SJSA1 (cell line): ENCODE results near the gene HS3ST2. TPM values are rescaled to one million over a fixed set of nuclear protein-coding genes. Genes with fewer than 3 reads are reported as not detected.

Source experiments
- DNase-seq, 2 experiments: peaks; one replicate each; pipeline ENCODE4 v3.0.0-alpha.2; 2015 to 2020; ENCODE audit warnings: low spot score in 2 of 2, low read depth in 1 of 2
- H3K27ac ChIP-seq: fragments of 250-450 bp; sonication (Bioruptor Pico); 2 replicates; pipeline ENCODE4 v1.5.1; 2020; ENCODE audit warnings: mild to moderate bottlenecking, moderate library complexity
- H3K27me3 ChIP-seq: fragments of 250-450 bp; sonication (Bioruptor Pico); replicated peaks from 2 replicates; pipeline ENCODE4 v1.5.1; 2020; ENCODE audit warnings: mild to moderate bottlenecking, moderate library complexity
- H3K36me3 ChIP-seq: fragments of 250-450 bp; sonication (Bioruptor Pico); 2 replicates; pipeline ENCODE4 v1.5.1; 2020; ENCODE audit warnings: mild to moderate bottlenecking
- H3K4me1 ChIP-seq: fragments of 250-450 bp; sonication (Bioruptor Pico); replicated peaks from 2 replicates; pipeline ENCODE4 v1.6.1; 2021; ENCODE audit warnings: mild to moderate bottlenecking
- H3K4me3 ChIP-seq: fragments of 250-450 bp; sonication (Bioruptor Pico); 2 replicates; pipeline ENCODE4 v1.5.1; 2020; ENCODE audit warnings: mild to moderate bottlenecking
- H3K9me3 ChIP-seq: fragments of 250-450 bp; sonication (Bioruptor Pico); replicated peaks from 2 replicates; pipeline ENCODE4 v1.5.1; 2020; ENCODE audit warnings: mild to moderate bottlenecking
- total RNA-seq: library from RNA; depleted of rRNA; stranded (reverse); fragments of >200 nt; shearing (Covaris generic); gene quantifications from 2 replicates; pipeline ENCODE4 v1.2.3, GENCODE V29; 2014; rRNA removed

HS3ST2 gene
- not detected in 2 replicates for total RNA-seq

DNA sequence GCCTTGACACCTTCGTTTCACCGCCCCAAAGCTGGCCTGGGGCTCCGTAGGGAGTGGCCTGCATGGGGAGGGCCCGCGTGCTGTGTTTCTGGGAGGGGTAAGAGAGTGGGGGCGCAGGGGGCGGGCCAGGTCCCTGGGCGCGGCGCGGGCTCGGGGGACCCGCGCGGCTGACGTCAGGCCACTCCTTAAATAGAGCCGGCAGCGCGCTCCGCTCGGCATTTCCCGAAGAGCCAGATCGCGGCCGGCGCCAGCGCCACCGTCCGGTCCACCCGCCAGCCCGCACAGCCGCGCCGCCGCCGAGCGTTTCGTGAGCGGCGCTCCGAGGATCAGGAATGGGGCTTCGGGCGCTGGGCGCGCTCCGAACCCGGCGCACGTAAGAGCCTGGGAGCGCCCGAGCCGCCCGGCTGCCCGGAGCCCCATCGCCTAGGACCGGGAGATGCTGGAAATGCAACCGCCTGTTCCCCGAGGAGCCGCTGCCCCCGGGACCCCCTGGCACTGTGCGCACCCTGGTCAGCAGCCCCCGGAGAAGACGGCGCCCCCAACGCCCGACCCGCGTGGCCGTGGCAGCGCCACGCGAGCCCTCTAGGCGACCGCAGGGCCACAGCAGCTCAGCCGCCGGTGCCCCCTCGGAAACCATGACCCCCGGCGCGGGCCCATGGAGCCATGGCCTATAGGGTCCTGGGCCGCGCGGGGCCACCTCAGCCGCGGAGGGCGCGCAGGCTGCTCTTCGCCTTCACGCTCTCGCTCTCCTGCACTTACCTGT is at the start of gene HS3ST2:
TSS of gene HS3ST2 (plus strand) at position 215 of the 763 bp plus-strand sequence. CDS start at position 664, 449 bp downstream.
- Histone ChIP-seq H3K9me3 (no peaks in the 10 kb centered on the region; the same call in 1 of the 2 replicates), H3K36me3 (no peaks in the 10 kb centered on the region), H3K4me1 (no peaks in the 10 kb centered on the region), H3K27me3 (peaks cover 23% of the 10 kb centered on the region), H3K27ac (no peak within 1 kb of the TSS), H3K4me3 (no peak within 1 kb of the TSS)
- no peak for DNase-seq

DNA sequence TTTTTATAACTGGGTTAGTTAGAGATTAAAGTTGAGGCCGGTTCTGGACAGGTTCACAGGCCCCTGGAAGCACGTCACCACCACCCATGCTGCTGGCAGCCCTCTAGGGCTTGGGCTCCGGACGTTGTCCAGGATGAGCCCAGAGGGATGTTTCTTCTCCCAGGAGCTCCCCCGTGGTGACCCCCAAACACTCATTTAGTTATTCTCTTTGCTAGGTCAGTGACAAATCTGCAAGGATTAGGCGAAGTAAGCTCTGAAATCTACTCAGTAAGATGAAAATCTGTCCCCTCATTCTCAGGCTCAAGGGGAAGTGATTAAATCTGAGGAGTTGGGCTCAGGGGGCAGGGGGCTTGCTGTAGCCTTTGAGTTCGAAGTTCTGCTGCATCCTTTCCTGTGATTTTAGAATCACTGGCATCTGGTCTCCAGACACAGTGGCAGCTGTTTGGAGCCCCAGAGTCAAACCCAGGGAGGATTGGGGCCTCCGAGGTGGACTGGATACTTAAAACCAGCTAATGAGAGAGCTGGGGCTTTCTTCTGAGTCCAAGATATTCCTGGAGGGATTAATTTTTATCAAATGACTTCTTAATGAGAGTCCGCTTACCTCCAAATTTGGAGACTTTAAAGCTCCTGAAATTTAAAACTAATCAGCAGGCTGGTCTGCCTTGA is 49.2 kb upstream of the HS3ST2 start:
- Histone ChIP-seq H3K27me3 (no peaks in the 10 kb centered on the region), H3K4me1 (no peaks in the 10 kb centered on the region), H3K36me3 (no peaks in the 10 kb centered on the region), H3K9me3 (no peaks in the 10 kb centered on the region), H3K4me3 (no peak overlapping the region), H3K27ac (no peak overlapping the region)
- DNase-seq, result no peak

DNA sequence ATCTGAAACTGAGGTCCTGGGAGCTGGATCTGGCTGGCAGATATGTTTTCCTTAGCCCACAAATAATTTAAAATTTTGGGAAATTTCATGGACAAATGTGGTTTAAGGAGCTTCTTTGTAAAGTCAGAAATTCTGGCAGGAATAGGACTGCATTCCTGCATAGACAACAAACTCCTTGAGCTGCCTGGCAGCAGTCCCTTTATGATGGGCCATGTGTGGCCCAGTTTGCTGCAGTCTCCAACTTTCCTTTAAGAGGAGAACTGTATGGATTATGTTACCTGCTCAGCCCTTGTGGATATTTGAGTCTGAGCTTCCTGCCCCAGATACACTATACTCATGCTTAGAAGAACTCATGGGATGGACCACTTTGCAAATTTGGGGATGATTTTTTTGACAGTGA is 48.5 kb upstream of the HS3ST2 start:
- Histone ChIP-seq H3K27me3 (no peaks in the 10 kb centered on the region), H3K27ac (no peak overlapping the region), H3K4me3 (no peak overlapping the region), H3K9me3 (no peaks in the 10 kb centered on the region), H3K36me3 (no peaks in the 10 kb centered on the region), H3K4me1 (no peaks in the 10 kb centered on the region)
- DNase-seq, result no peak

DNA sequence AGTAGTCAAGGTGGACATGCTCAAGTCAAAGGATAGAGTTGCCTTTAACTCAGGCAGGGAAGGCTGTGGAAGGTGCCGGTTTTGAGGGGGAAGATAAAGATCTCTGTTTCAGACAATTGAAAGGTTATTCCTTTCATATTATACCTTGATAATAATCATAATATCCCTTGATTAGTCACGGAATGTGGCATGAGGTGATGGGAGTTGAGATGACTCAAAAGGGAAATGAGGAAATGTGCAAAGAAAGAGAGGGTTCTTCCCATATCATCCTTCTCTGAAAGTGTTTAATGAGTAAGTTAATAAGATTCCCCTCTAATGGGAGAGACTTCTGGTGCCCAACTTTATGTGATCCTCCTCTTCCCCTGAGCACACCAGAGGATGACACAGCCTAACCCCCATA is 43.1 kb upstream of the HS3ST2 start:
- DNase-seq, result no peak
- H3K9me3 ChIP-seq, result no peaks in the 10 kb centered on the region
- H3K4me1 ChIP-seq, result no peaks in the 10 kb centered on the region
- H3K27ac ChIP-seq, result no peak overlapping the region
- no peaks in the 10 kb centered on the region for H3K27me3 ChIP-seq
- H3K36me3 ChIP-seq, result no peaks in the 10 kb centered on the region
- H3K4me3 ChIP-seq, result no peak overlapping the region

DNA sequence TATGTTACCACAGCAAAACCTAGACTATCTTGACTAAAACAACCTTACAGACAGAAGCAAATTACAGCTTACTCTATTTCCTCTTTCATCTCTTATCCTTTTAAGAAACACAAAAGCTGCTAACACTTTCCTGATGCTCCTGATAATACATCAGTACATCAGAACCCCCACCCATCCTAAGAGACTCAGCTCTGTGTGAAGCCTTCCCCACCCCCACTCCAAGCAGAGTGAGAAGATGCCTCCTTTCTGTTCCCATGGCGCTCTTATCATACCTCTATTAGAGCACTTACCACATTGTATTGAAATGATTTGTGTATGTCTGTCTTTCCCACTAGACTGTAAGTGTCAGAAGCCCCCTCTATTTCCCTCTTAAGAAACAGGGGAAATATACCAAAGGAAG is 42.4 kb upstream of the HS3ST2 start:
- H3K27ac ChIP-seq, result no peak overlapping the region
- H3K27me3 ChIP-seq, result no peaks in the 10 kb centered on the region
- H3K4me1 ChIP-seq, result no peaks in the 10 kb centered on the region
- no peaks in the 10 kb centered on the region for H3K9me3 ChIP-seq
- DNase-seq, result no peak
- H3K36me3 ChIP-seq, result no peaks in the 10 kb centered on the region
- H3K4me3 ChIP-seq, result no peak overlapping the region

DNA sequence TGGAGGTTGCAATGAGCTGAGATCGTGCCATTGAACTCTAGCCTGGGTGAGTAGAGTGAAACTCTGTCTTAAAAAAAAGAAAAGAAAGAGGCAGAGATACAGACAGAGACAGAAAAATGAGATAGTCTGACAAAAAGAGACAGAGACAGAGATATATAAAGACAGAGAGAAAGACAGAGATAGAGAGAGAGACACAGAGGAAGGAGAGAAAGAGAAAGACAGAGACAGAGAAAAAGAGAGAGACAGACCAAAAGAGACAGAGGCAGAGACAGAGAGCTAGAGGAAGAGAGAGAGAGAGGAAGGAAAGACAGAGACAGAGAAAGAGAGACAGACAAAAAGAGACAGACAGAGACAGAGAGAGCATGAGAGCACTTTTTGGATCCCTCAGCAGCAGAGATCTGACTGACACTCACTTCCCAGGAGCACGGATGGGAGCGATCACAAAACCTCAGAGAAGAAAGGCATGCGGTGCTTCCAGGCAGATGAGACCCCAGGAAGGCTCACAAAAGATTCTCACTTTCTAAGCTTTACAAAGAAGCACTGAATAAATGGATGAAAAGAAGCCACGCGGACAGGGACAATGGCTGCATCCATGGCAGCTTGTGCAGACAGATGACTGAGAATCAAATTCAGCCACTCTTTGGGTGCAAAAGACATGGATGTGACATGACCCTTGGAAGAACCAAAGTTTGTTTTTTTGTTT is 38.6 kb upstream of the HS3ST2 start:
- H3K4me3 ChIP-seq, result no peak overlapping the region
- no peak for DNase-seq
- H3K27ac ChIP-seq, result no peak overlapping the region
- 0 out of 2 replicates have a peak, but pooled peaks cover 3% of the 10 kb centered on the region for H3K27me3 ChIP-seq
- H3K9me3 ChIP-seq, result no peaks in the 10 kb centered on the region
- no peaks in the 10 kb centered on the region for H3K4me1 ChIP-seq
- no peaks in the 10 kb centered on the region for H3K36me3 ChIP-seq

DNA sequence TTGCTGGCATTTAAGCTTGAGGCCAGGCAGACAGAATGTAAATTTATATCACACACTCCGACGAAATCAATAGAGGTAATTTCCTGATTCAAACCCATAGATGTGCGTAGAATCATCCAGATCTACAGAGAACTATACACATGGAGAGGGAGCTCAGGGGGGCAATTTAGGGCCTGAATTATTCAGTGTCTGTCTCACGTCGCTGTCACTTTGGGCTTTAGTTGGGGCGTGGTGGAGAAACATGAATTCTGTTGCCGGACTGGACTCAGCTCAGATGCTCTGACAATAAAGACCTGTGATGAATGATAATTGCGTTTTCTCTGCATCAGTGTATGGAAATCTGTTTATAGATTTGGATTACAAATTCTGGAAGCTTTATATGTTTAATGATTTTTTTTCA is 32.5 kb upstream of the HS3ST2 start:
- H3K36me3 ChIP-seq, result no peaks in the 10 kb centered on the region
- DNase-seq, result no peak
- 0 out of 2 replicates have a peak, but pooled peaks cover 3% of the 10 kb centered on the region for H3K27me3 ChIP-seq
- H3K27ac ChIP-seq, result no peak overlapping the region
- H3K4me1 ChIP-seq, result no peaks in the 10 kb centered on the region
- H3K4me3 ChIP-seq, result no peak overlapping the region
- no peaks in the 10 kb centered on the region for H3K9me3 ChIP-seq

DNA sequence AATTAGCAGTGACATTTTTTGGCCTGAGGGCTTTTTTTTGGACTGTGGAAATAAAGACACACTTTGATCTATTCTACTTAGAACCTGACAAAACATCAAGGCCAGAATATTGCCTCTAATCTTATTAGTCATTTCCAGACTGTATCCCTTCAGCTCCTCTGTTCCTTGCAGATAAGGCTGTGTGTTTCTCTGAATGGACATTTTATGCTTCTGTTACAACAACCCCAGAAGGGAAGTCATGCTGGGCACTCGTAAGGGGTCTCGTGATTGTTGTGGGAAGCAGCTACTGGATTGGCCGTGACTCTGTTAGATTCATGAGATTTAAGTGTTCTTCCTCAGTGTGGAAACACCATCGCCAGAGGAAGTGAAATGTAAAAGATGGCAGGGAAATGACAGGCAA is 31.6 kb upstream of the HS3ST2 start:
- 0 out of 2 replicates have a peak, but pooled peaks cover 3% of the 10 kb centered on the region for H3K27me3 ChIP-seq
- no peaks in the 10 kb centered on the region for H3K4me1 ChIP-seq
- DNase-seq, result no peak
- no peaks in the 10 kb centered on the region for H3K36me3 ChIP-seq
- H3K4me3 ChIP-seq, result no peak overlapping the region
- H3K9me3 ChIP-seq, result no peaks in the 10 kb centered on the region
- no peak overlapping the region for H3K27ac ChIP-seq

DNA sequence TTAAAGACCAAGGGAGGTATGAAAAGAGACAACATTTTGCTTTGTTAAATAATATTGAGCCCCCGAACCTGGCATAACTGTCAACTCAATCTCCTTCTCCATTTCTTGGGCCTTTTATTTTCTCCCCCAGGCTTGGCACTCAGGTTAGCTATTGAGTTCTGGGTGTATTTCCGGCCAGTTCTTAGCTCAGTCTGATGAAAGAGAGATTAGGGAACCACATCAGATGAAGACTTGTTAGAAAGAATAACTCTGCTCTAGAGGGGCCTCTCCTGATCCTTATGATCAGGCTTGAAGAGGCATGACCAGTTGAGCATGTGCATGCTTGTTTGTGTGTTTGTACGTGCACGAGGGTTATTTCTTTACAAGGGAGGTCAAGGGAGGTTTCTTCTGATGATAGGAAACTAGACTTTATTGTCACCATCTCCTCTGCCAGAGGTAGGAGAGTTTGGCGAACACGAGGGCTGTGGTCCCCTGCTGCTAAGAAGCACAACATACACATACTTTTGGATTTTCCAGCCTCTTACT is 29.2 kb upstream of the HS3ST2 start:
- Histone ChIP-seq H3K27me3 (no peaks in the 10 kb centered on the region), H3K4me3 (no peak overlapping the region), H3K9me3 (no peaks in the 10 kb centered on the region), H3K4me1 (no peaks in the 10 kb centered on the region), H3K36me3 (no peaks in the 10 kb centered on the region), H3K27ac (no peak overlapping the region)
- DNase-seq, result no peak

DNA sequence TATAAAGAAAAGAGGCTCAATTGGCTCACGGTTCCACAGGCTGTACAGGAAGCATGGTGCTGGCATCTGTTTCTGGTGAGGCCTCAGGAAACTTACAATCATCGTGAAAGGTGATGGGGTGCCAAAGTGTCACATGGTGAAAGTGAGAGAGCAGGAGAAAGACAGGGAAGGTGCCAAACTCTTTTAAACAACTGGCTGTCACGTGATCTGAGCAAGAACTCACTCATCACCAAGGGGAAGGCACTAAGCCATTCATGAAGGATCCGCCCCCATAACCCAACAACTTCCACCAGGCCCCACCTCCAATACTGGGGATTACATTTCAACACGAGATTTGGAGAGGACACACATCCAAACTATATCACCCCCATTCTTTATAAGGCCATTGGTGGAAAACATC is 28.4 kb upstream of the HS3ST2 start:
- Histone ChIP-seq H3K36me3 (no peaks in the 10 kb centered on the region), H3K4me1 (no peaks in the 10 kb centered on the region), H3K27ac (no peak overlapping the region), H3K9me3 (no peaks in the 10 kb centered on the region), H3K27me3 (no peaks in the 10 kb centered on the region), H3K4me3 (no peak overlapping the region)
- no peak for DNase-seq

DNA sequence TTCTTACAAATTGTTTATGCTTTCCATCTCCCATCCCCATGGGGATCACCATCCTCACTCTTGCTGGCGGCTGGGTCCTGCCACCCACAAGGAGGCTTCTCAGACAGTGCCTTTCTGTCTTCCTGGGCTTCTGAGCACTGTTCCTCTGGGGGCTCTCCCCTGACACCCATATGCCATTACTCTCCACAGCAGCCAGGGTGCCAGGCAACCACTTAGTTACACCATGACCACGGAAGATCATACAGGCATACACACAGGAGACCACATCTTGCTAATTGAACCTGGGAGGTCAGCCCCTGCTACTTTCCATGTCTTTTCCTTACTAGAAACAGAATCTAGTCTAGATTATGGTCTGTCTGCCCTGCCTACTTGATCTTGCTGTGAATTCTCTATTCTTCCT is 27.7 kb upstream of the HS3ST2 start:
- H3K36me3 ChIP-seq, result no peaks in the 10 kb centered on the region
- no peak for DNase-seq
- no peak overlapping the region for H3K4me3 ChIP-seq
- no peaks in the 10 kb centered on the region for H3K4me1 ChIP-seq
- no peaks in the 10 kb centered on the region for H3K9me3 ChIP-seq
- H3K27me3 ChIP-seq, result no peaks in the 10 kb centered on the region
- H3K27ac ChIP-seq, result no peak overlapping the region

DNA sequence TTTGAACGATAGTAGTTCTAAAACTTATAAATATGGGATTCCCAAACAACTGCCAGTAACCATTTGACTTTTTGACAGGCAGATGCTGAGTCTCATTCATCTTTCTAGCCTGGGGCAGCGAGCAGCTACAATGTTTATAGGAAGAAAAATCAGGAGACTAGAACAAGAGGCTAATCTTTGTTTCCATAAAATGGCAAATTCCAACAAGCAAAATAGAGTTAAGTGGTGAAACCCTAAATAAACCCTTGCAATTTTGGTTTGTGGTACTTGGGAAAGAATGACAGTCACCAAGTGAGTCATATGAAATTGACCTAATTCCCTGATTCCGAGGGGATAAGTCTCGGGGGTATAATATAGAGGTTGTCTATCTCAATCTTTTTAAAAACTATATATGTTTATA is 27.3 kb upstream of the HS3ST2 start:
- Histone ChIP-seq H3K4me1 (no peaks in the 10 kb centered on the region), H3K4me3 (no peak overlapping the region), H3K27ac (no peak overlapping the region), H3K36me3 (no peaks in the 10 kb centered on the region), H3K27me3 (no peaks in the 10 kb centered on the region), H3K9me3 (no peaks in the 10 kb centered on the region)
- no peak for DNase-seq

DNA sequence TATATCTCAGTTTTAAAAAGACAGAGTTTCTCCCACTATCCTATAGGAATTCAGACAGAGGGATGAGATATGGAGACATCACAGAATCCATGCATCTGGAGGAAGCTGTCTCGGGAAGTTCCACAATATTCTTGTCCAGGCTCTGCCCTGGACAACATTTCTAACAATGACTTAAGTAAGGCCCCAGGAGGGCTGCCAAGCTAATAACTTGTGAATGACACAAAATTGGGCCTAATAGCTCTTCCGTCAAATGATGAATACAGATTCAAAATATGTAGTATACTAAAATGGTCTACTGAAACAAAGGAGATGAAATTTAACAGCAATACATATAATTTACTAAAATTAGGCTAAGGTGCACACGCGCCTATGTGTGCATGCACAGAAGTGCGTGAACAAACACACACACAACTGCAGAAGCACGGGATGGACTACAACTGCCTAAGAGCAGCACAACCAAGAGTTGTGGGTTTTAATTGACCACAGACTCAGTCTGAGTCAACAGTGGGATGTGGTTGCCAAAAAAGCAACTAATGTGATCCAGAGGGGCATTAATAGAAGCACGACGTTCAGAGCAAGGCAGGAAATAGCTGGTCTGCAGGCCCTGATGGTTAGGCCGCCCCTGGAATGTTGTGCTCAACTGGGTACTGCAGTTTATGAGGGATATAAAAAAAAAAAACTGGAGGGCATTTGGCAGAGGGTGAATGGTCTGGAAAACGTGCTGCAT is 26.3 kb upstream of the HS3ST2 start:
- Histone ChIP-seq H3K36me3 (no peaks in the 10 kb centered on the region), H3K27ac (no peak overlapping the region), H3K4me3 (no peak overlapping the region)

More for the DNA sequence above, 26.3 kb upstream of the HS3ST2 start:
- DNase-seq, result no peak
- Histone ChIP-seq H3K9me3 (no peaks in the 10 kb centered on the region), H3K4me1 (no peaks in the 10 kb centered on the region), H3K27me3 (no peaks in the 10 kb centered on the region; the same call in 1 of the 2 replicates)
